Mononuclear cell (primary cell): ENCODE results near the gene HHIPL1. TPM values are rescaled to one million over a fixed set of nuclear protein-coding genes. Genes with fewer than 3 reads are reported as not detected.

Experiments used
- H3K27me3 ChIP-seq: 2 replicates; pipeline ENCODE4 v1.6.0; 2011; ENCODE audit warnings: low read length, control low read depth; ENCODE audit not compliant: insufficient read depth
- H3K4me1 ChIP-seq: 2 replicates; pipeline ENCODE4 v1.5.1; 2011; ENCODE audit warnings: mild to moderate bottlenecking, low read length, control low read depth; ENCODE audit not compliant: insufficient read depth
- H3K4me3 ChIP-seq: 2 replicates; pipeline ENCODE4 v1.5.1; 2011; ENCODE audit warnings: mild to moderate bottlenecking, low read length, moderate library complexity
- H3K9me3 ChIP-seq: 2 replicates; pipeline ENCODE4 v1.5.1; 2011; ENCODE audit warnings: low read depth, mild to moderate bottlenecking, control low read depth, low read length
- total RNA-seq: library from RNA; depleted of rRNA; stranded (reverse); fragments of >200 nt; gene quantifications from one replicate; pipeline ENCODE4 v1.2.3, GENCODE V29; 2012

The HHIPL1 gene
- total RNA-seq, 1 donor, result not detected

DNA sequence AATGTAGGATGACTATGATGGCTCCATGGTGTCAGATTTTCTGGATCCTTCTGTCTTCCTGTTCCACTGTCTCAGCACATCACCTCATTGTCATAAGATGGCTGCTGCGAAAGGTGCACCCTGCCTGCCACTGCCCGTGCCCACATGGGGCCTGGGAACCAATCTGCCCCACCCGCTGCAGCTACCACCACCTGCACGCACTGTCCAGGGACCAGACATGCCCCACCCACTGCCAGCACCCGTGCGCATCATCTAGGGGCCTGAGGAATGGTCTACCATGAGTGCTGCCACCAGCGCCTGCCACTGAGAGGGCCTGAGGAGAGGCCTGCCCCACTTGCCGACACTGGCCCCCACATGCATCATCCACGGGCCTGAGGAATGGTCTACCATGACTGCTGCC is 63.0 kb downstream of the HHIPL1 start:
- H3K9me3 ChIP-seq, result peaks cover 7% of the 10 kb centered on the region
- no peaks in the 10 kb centered on the region for H3K4me1 ChIP-seq
- no peak overlapping the region for H3K4me3 ChIP-seq
- peaks cover 21% of the 10 kb centered on the region for H3K27me3 ChIP-seq

DNA sequence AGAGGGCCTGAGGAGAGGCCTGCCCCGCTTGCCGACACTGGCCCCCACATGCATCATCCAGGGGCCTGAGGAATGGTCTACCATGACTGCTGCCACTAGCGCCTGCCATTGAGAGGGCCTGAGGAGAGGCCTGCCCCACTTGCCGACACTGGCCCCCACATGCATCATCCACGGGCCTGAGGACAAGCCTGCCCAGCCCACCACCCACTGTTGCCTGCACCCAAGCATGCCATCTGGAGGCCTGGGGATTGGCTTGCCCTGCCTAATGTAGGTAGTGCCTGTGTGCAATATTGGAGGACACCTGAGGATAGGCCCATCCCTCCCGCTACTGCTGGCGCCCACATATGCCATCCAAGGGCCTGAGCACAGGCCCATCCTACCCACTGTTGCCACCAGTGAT is 63.5 kb downstream of the HHIPL1 start:
- no peaks in the 10 kb centered on the region for H3K4me1 ChIP-seq
- peaks cover 1% of the 10 kb centered on the region for H3K9me3 ChIP-seq
- peaks cover 21% of the 10 kb centered on the region for H3K27me3 ChIP-seq
- no peak overlapping the region for H3K4me3 ChIP-seq

- peaks cover 18% of the 10 kb centered on the region for H3K27me3 ChIP-seq
- H3K9me3 ChIP-seq, result no peaks in the 10 kb centered on the region
- no peak overlapping the region for H3K4me3 ChIP-seq
- no peaks in the 10 kb centered on the region for H3K4me1 ChIP-seq
Observed at GRCh38 chr14:99713972-99714371, 69.0 kb downstream of the HHIPL1 start.

GRCh38 chr14:99715266-99716000 is 70.5 kb downstream of the HHIPL1 start:
- Histone ChIP-seq H3K9me3 (no peaks in the 10 kb centered on the region), H3K4me1 (no peaks in the 10 kb centered on the region), H3K4me3 (no peak overlapping the region), H3K27me3 (peaks cover 10% of the 10 kb centered on the region)

DNA sequence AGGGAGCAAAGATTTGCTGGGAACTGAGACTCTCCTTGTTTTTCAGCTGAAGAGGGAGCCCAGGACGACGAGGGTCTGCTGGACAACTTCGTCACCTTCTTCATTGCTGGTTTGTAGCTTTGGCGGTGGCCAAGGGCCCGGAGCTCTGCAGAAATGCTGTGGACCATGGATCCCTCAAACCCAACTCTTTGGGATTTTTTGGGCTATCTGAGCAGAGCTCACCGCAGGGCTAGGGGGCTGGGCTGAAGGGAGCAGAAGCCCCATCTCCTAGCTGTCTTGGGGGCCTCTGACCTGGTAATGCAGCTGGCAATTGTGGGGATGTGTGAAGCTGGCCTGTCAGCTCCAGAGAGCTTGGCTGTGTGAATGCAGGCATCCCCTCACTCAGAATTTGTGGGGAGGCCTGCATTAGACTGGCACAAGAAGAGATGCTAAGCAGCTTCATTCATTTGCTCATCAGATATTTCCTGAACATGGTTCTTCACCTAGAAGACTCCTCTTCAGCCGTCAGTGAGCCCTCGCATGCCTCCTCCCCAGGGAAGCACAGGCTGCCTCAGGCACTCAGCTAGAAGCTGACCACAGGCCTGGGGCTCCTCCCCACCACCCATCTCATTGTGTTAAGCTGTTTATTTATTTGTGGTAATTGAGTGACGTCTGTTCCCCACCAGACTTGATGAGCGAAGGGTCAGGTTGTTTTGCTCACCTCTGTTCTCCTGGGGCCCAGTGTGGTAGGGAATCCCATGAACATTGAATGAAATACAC is 71.3 kb downstream of the HHIPL1 start:
- H3K4me3 ChIP-seq, result no peak overlapping the region
- no peaks in the 10 kb centered on the region for H3K4me1 ChIP-seq
- no peaks in the 10 kb centered on the region for H3K9me3 ChIP-seq

DNA sequence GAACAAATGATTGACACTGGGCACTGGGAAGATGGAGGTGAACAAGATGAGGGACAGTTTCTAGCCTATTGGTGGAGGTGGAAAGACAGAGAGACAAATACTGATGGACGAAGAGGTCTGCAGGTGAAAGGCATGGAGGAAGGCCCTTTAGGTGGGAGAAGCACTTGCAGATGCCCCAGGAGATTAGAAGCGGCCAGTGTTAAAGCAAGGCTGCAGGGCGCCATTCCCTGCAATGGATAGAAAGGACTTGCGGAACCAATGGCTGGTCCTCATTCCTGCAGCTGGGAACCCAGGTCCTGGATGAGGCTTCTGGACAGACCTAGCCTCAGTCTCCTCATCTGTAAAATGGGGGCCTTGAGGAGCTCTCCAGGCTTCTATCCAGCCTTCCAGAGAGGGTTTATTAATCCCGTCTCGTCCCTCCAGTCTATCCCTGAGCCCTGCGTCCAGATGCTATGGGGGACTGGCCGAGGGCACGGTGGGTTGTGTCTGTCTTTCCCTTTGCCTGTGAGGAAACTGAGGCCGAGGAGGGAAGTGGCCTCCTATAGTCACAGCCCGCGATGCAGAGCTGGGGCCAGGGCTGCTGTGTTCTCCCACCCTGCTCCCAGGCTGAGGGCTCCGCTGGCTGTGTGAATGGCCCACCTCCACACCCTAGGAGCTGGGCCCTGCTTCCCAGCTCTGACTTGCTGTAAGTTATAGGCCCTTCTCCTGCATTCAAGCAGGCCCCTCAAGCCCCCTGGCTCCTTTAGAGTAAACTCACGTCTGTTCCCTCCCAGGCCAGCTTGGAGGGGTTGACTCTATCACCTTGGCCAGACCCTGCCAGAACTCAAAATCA is 72.1 kb downstream of the HHIPL1 start:
- no peaks in the 10 kb centered on the region for H3K4me1 ChIP-seq
- no peak overlapping the region for H3K4me3 ChIP-seq
- H3K9me3 ChIP-seq, result no peaks in the 10 kb centered on the region
- H3K27me3 ChIP-seq, result no peaks in the 10 kb centered on the region

More for the DNA sequence above, 71.3 kb downstream of the HHIPL1 start:
- peaks cover 4% of the 10 kb centered on the region for H3K27me3 ChIP-seq

- Histone ChIP-seq H3K4me3 (no peak overlapping the region), H3K27me3 (no peaks in the 10 kb centered on the region), H3K4me1 (no peaks in the 10 kb centered on the region), H3K9me3 (no peaks in the 10 kb centered on the region)
Observed at GRCh38 chr14:99717682-99718013, 72.7 kb downstream of the HHIPL1 start.

DNA sequence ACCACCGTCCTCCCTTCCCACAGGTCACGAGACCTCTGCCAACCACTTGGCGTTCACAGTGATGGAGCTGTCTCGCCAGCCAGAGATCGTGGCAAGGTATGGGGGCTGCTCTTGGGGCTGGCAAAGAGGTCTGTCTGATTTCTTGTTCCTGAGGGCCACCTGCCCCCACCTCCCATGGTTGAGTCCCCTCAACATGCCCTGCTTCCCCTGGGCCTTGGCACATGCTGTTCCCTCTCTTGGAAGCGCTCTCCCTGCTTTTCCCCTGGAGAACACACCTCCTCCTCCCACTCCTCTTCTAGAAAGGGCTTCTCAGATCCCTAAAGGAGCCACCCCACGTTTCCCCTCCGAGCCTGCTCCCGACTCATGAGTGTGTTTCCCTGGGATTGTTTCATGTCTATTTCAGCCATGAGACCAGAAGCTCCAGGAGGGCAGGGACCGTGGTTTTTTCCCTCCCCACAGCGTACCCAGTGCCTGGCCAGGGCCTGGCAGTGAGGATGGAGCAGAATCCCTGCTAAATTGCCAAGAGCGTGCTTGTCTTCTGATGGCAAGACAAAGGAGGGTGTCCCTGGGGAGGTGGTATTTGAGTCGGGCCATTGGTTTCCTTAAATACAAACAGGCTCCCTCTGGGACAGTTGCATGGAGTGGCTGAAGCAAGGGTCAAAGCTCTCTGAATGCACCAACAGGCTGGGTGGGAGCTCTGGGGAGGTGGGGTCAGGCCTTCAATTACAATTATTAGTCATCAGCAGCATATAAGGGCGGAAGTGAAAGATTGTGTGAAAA is 73.3 kb downstream of the HHIPL1 start:
- no peaks in the 10 kb centered on the region for H3K4me1 ChIP-seq
- H3K9me3 ChIP-seq, result no peaks in the 10 kb centered on the region
- no peaks in the 10 kb centered on the region for H3K27me3 ChIP-seq
- no peak overlapping the region for H3K4me3 ChIP-seq

DNA sequence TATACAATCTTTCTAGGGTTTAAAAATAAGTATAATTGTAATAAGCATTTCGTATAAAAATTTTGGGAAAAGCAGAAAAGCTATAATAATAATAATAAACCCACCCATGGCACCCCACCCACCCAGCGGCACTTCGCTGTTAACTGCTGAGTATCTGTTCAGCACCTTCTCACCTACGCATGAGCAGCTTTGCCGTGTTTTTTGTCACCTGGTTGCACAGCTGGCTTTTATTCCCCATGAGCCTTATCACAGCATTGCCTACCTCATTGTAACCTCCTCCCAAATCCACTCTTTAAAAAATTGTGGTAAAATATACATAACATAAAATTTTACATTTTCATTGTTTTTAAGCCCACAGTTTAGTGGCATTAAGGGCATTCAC is 73.9 kb downstream of the HHIPL1 start:
- no peaks in the 10 kb centered on the region for H3K27me3 ChIP-seq
- H3K4me3 ChIP-seq, result no peak overlapping the region
- no peaks in the 10 kb centered on the region for H3K4me1 ChIP-seq
- no peaks in the 10 kb centered on the region for H3K9me3 ChIP-seq

DNA sequence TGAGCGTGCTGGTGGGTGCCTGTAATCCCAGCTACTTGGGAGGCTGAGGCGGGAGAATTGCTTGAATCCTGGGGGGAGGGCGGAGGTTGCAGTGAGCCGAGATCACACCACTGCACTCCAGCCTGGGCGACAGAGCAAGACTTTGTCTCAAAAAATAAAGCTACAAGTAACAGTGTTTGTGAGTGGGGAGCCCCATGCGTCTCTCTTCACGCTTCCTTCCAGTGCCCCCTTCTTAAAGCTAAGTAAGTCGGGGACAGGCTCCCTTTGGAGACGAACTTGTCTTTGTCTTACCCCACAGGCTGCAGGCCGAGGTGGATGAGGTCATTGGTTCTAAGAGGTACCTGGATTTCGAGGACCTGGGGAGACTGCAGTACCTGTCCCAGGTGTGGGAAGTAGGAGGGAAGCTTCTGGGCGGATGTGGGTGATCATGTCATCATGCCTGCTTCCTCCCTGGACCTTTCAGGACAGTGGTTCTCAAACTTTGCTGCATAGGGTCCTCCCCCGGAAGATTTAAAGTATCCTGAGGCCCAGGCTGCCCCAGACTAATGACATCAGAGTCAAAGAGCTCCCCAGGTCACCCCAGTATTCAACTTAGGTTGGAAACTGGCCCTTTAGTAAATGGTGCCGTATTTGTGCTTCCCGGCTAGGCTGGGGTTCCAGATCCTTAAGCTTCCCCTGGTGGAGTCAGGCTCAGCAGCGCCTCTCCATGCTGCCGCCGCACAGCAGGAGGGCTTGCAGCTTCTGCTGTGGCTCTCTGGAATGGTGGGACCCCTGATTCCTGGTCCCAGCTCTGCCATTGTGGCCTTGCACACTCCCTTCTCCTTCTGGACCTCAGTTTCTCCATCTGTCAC is 76.2 kb downstream of the HHIPL1 start:
- Histone ChIP-seq H3K4me1 (no peaks in the 10 kb centered on the region), H3K9me3 (no peaks in the 10 kb centered on the region), H3K27me3 (no peaks in the 10 kb centered on the region), H3K4me3 (no peak overlapping the region)

DNA sequence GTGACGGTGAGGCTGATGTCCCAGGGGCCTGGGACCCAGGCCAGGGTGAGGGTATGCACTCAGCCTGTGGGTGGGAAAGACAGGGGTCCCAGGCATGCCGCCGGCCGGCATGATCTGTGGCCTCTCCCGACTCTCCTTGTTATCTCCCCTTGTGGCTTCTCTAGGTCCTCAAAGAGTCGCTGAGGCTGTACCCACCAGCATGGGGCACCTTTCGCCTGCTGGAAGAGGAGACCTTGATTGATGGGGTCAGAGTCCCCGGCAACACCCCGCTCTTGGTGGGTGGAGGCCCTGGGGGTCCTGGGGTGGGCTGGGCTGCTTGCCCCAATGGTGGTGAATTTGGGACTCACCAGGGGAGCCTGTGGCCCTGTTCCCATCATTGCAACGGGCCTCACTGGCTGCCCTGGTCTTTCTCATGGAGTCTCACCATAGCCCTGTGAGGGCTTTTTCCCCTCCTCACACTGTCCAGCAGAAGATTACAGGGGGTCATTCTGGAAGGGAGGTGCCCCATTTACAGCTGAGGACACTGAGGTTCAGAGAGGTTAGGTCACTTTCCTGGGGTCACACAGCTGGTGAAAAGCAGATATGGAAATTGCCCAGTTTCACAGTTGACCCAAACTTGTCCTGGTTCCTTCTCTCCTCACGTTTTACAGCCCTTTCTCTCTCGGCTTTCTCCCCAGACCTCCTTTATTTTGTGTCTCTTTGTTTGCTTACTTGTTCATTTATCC is 77.0 kb downstream of the HHIPL1 start:
- H3K4me3 ChIP-seq, result no peak overlapping the region
- H3K9me3 ChIP-seq, result no peaks in the 10 kb centered on the region
- no peaks in the 10 kb centered on the region for H3K27me3 ChIP-seq
- H3K4me1 ChIP-seq, result no peaks in the 10 kb centered on the region

- Histone ChIP-seq H3K27me3 (no peaks in the 10 kb centered on the region), H3K4me1 (no peaks in the 10 kb centered on the region), H3K9me3 (no peaks in the 10 kb centered on the region), H3K4me3 (no peak overlapping the region)
Observed at GRCh38 chr14:99722741-99723140, 77.8 kb downstream of the HHIPL1 start.

DNA sequence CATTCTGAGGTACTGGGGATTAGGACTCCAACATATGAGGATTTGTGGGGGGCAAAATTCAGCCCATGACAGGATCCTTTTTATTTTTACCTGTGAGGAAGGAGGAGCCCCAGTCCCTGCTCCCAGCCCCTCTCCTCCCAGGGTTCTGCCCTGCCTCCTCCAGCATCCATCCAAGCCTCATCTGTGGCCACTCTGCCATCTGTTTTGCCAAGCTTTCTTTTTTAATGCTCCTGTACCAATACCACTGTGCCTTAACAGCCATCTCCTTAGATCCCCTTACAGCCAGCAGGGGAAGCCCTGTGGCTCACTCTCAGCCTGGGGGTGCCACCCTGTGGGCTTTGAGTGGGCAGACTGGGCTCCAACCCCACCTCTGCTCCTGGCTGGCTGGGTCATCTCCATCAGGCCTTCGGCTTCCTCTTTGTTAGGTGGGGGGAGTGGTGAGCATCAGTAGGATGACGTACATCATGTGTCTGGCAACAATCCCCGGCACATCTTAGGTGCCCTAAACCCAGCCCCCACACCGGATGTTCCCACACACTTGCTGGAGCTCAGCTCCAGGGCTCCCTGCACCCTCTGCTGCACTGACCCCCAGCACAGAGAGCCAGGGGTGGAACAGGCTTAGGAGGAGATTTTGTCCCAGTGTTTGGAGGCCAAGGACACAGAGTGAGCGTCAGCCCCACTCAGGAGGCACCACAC is 79.4 kb downstream of the HHIPL1 start:
- Histone ChIP-seq H3K4me3 (no peak overlapping the region), H3K9me3 (no peaks in the 10 kb centered on the region), H3K4me1 (no peaks in the 10 kb centered on the region), H3K27me3 (no peaks in the 10 kb centered on the region)
